CD4-positive, alpha-beta T cell (primary cell): ENCODE measurements around the gene FARS2. TPM values are rescaled to one million over a fixed set of nuclear protein-coding genes. Genes with fewer than 3 reads are reported as not detected.

Experiments
- ATAC-seq: fragments of 200-7000 bp; cut with Tn5 transposase; one replicate; pipeline ENCODE4 v1.10.0; 2022; ENCODE audit warnings: mild to moderate bottlenecking; ENCODE audit not compliant: poor library complexity
- CTCF ChIA-PET: fragments of 350-600 bp; sonication (Branson Sonifier 250); formaldehyde crosslinking; loops from one replicate; lab custom pipeline; 2021; ENCODE audit warnings: antibody characterized with exemption, inconsistent platforms; lab: Charles Lee
- POLR2A ChIA-PET: fragments of 350-600 bp; sonication (Branson Sonifier 250); formaldehyde crosslinking; loops from one replicate; lab custom pipeline; 2021; ENCODE audit warnings: antibody characterized with exemption, inconsistent platforms; lab: Charles Lee
- DNase-seq, 14 experiments: peaks; one replicate each; pipeline ENCODE4 v3.0.0-alpha.2; 2013 to 2020; ENCODE audit warnings: mixed read lengths in 2 of 14
- H3K27ac ChIP-seq, 2 donors: one replicate each; pipeline versions ENCODE4 v1.5.1 to v1.7.0; 2013; ENCODE audit warnings: low read length in 2 of 2, low read depth in 1 of 2, mild to moderate bottlenecking in 1 of 2
- H3K27me3 ChIP-seq, 2 experiments: 1 replicate in 1 of 2; 2 replicates in 1 of 2; pipeline versions ENCODE4 v1.6.1 to v1.7.0; 2013; ENCODE audit warnings: low read length in 2 of 2, control low read depth in 1 of 2, mild to moderate bottlenecking in 1 of 2, moderate library complexity in 1 of 2; ENCODE audit not compliant: insufficient read depth in 2 of 2, control insufficient read depth in 1 of 2
- H3K36me3 ChIP-seq: one replicate; pipeline ENCODE4 v1.6.1; 2013; ENCODE audit warnings: low read length, control low read depth; ENCODE audit not compliant: insufficient read depth
- H3K4me1 ChIP-seq: one replicate; pipeline ENCODE4 v1.6.1; 2013; ENCODE audit warnings: low read length, control low read depth; ENCODE audit not compliant: insufficient read depth
- H3K4me3 ChIP-seq: one replicate; pipeline ENCODE4 v1.5.1; 2013; ENCODE audit warnings: mild to moderate bottlenecking, low read length, moderate library complexity
- H3K9me3 ChIP-seq, 2 experiments: 1 replicate in 1 of 2; 2 replicates in 1 of 2; pipeline versions ENCODE4 v1.6.1 to v1.7.0; 2013; ENCODE audit warnings: low read length in 2 of 2, mild to moderate bottlenecking in 2 of 2, control low read depth in 1 of 2, moderate library complexity in 1 of 2; ENCODE audit not compliant: control insufficient read depth in 1 of 2, insufficient read depth in 1 of 2
- H3K27ac Mint-ChIP-seq: one replicate; pipeline ENCODE4 v1.8.0; 2020; ENCODE audit warnings: mixed read lengths
- H3K27me3 Mint-ChIP-seq: one replicate; pipeline ENCODE4 v1.8.0; 2021; ENCODE audit warnings: mixed read lengths
- H3K36me3 Mint-ChIP-seq: one replicate; pipeline ENCODE4 v1.8.0; 2021; ENCODE audit warnings: low read depth, mixed read lengths
- H3K4me1 Mint-ChIP-seq: one replicate; pipeline ENCODE4 v1.8.0; 2021; ENCODE audit warnings: low read depth, mixed read lengths
- H3K4me3 Mint-ChIP-seq: one replicate; pipeline ENCODE4 v1.8.0; 2020; ENCODE audit warnings: mild to moderate bottlenecking, mixed read lengths
- H3K9me3 Mint-ChIP-seq: one replicate; pipeline ENCODE4 v1.8.0; 2020; ENCODE audit warnings: mixed read lengths
- intact Hi-C, 2 experiments: fragments of 100-400 bp; cut with DNase I in 1 of 2; cut with micrococcal nuclease in 1 of 2; formaldehyde crosslinking; loops; one replicate each; pipeline versions ENCODE4 v1.15.1 to v1.9.0; 2023 to 2025; cut with DNase I, micrococcal nuclease
- total RNA-seq, 174 experiments: library from RNA in 2 of 174; stranded (reverse) in 2 of 174; gene quantifications; one replicate each; pipeline ENCODE4 v1.2.3 and lab custom pipeline; 2021 to 2026
- TF ChIP-seq, protein P1 (sequence below): fragments of 200-600 bp; IDR thresholded peaks from one replicate; pipeline ENCODE4 v1.8.0; 2022; ENCODE audit warnings: antibody characterized with exemption, mild to moderate bottlenecking

FARS2 gene
- total RNA-seq, 2 experiments from 2014 or later, result 12.6 to 12.8 TPM

DNA sequence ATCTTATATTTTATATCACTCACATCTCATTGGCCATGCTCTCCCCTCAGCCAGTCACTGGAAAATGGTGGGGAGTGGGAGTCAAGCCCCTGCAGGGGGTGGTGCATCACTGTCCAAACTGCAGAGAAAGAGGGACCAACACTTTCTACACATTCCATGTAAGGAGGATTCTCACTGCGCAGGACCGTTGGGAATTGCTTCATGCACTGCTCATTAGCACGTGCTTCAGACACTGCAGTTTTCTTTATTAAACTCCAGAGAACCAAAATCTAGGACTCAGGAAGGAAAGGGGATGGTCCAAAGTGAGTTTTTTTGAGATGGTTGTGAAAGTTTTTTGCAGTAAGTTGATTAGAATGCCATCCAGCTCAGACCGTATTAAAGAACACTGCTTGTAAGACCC lies 269.8 kb downstream of the FARS2 start:
- POLR2A ChIA-PET, result no interaction called here
- intact Hi-C loops, result no loop called here
- no peaks in the 10 kb centered on the region for H3K27me3 ChIP-seq
- no peak overlapping the region for H3K27ac ChIP-seq
- Mint-ChIP-seq H3K4me1 (no peaks in the 10 kb centered on the region), H3K27ac (no peak overlapping the region), H3K36me3 (peaks cover 9% of the 10 kb centered on the region), H3K9me3 (peaks cover 3% of the 10 kb centered on the region), H3K27me3 (no peaks in the 10 kb centered on the region), H3K4me3 (no peak overlapping the region)
- no peak overlapping the region for H3K4me3 ChIP-seq
- H3K9me3 ChIP-seq, result no peaks in the 10 kb centered on the region
- CTCF ChIA-PET, result no interaction called here
- H3K4me1 ChIP-seq, result no peaks in the 10 kb centered on the region
- DNase-seq (no peak), ATAC-seq (no peak)
- TF ChIP-seq, protein P1, sequence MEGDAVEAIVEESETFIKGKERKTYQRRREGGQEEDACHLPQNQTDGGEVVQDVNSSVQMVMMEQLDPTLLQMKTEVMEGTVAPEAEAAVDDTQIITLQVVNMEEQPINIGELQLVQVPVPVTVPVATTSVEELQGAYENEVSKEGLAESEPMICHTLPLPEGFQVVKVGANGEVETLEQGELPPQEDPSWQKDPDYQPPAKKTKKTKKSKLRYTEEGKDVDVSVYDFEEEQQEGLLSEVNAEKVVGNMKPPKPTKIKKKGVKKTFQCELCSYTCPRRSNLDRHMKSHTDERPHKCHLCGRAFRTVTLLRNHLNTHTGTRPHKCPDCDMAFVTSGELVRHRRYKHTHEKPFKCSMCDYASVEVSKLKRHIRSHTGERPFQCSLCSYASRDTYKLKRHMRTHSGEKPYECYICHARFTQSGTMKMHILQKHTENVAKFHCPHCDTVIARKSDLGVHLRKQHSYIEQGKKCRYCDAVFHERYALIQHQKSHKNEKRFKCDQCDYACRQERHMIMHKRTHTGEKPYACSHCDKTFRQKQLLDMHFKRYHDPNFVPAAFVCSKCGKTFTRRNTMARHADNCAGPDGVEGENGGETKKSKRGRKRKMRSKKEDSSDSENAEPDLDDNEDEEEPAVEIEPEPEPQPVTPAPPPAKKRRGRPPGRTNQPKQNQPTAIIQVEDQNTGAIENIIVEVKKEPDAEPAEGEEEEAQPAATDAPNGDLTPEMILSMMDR, result no peak
- H3K36me3 ChIP-seq, result no peaks in the 10 kb centered on the region

DNA sequence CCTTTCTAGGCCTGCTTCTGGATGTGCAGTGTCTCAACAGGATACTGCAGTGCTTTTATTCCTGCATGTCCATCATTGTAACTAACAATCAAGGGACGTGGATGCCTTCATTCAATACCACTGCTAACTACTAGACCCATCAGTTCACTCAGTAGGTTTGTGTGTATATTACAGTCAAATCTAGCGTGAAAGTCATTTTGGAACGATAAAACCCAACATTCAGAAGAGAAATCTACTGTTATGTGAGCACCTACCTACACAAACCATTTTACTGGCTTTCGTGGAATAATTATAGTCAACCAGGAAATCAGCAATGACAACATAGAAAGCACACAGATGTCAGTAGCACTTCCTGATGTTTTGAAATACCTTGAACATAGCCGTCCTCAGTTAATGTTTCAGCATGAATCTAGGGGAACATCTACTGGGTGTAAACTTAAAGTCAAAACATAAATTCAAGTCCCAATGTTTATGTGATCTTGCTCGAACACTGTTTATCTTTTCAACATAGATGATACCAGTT lies 270.6 kb downstream of the FARS2 start:
- intact Hi-C loops, result no loop called here
- Histone ChIP-seq H3K27ac (no peak overlapping the region), H3K36me3 (no peaks in the 10 kb centered on the region), H3K9me3 (no peaks in the 10 kb centered on the region), H3K4me3 (no peak overlapping the region), H3K27me3 (no peaks in the 10 kb centered on the region), H3K4me1 (no peaks in the 10 kb centered on the region)
- DNase-seq, result no peak
- Mint-ChIP-seq H3K9me3 (peaks cover 3% of the 10 kb centered on the region), H3K27ac (no peak overlapping the region), H3K4me3 (no peak overlapping the region), H3K27me3 (no peaks in the 10 kb centered on the region), H3K36me3 (peaks cover 9% of the 10 kb centered on the region), H3K4me1 (no peaks in the 10 kb centered on the region)
- CTCF ChIA-PET, result no interaction called here
- TF ChIP-seq, protein P1, result no peak
- ATAC-seq, result no peak
- POLR2A ChIA-PET, result no interaction called here

DNA sequence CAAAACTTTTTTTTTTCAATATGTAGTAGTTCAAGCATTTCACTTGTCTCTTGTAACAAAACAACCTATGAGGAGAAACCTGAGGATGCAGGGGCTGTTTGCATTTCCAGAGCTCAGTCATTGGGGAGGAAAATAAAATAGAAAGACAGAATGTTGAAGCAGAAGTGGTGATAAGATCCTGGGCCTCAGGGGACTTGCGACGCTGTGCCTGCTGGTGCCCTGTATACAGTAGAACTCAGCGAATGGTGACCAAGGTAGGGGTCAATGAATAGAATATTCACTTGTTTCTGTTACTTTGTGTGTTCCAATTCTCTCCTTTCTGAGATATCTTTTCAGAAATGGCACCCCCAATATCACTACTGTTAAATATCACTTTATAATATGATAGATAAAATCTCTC lies 271.6 kb downstream of the FARS2 start:
- Histone ChIP-seq H3K36me3 (no peaks in the 10 kb centered on the region), H3K27me3 (no peaks in the 10 kb centered on the region), H3K4me1 (no peaks in the 10 kb centered on the region), H3K4me3 (no peak overlapping the region), H3K27ac (no peak overlapping the region), H3K9me3 (no peaks in the 10 kb centered on the region)
- no peak for ATAC-seq
- Mint-ChIP-seq H3K36me3 (peaks cover 5% of the 10 kb centered on the region), H3K27ac (no peak overlapping the region), H3K4me3 (no peak overlapping the region), H3K9me3 (peaks cover 3% of the 10 kb centered on the region), H3K4me1 (no peaks in the 10 kb centered on the region), H3K27me3 (no peaks in the 10 kb centered on the region)
- TF ChIP-seq, protein P1, result no peak
- intact Hi-C loops, result no loop called here
- ChIA-PET CTCF (no interaction called here), POLR2A (no interaction called here)
- no peak for DNase-seq
